ENCODE measurements around the gene PLA2G1B.

The PLA2G1B gene

GRCh38 chr12:120350576-120351350 is 23.2 kb upstream of the PLA2G1B start:
- no peak overlapping the region for H3K4me3 ChIP-seq (ENCODE audit: low read depth, low read length)
- no peak for DNase-seq (ENCODE audit: low read depth)
- TF ChIP-seq CTCF (IDR thresholded peaks at IDR 0.05; ENCODE audit: low read depth, low read length, missing control alignments) = no peak

- TF ChIP-seq CTCF (IDR thresholded peaks at IDR 0.05; ENCODE audit: low read depth, low read length, missing control alignments) = no peak
These were observed 20.2 kb upstream of the PLA2G1B start for GRCh38 chr12:120347766-120348165.

GRCh38 chr12:120346681-120347080 is 19.1 kb upstream of the PLA2G1B start:
- H3K4me3 ChIP-seq (ENCODE audit: low read depth, low read length) = no peak overlapping the region
- no peak for TF ChIP-seq CTCF (IDR thresholded peaks at IDR 0.05; ENCODE audit: low read depth, low read length, missing control alignments)
- DNase-seq (ENCODE audit: low read depth) = no peak

More at GRCh38 chr12:120347766-120348165, 20.2 kb upstream of the PLA2G1B start:
- no peak for DNase-seq (ENCODE audit: low read depth)
- no peak overlapping the region for H3K4me3 ChIP-seq (ENCODE audit: low read depth, low read length)

GRCh38 chr12:120346031-120346430 is 18.5 kb upstream of the PLA2G1B start:
- no peak for DNase-seq (ENCODE audit: low read depth)
- no peak overlapping the region for H3K4me3 ChIP-seq (ENCODE audit: low read depth, low read length)
- TF ChIP-seq CTCF (IDR thresholded peaks at IDR 0.05; ENCODE audit: low read depth, low read length, missing control alignments) = no peak

- no peak for DNase-seq (ENCODE audit: low read depth)
- no peak for TF ChIP-seq CTCF (IDR thresholded peaks at IDR 0.05; ENCODE audit: low read depth, low read length, missing control alignments)
- H3K4me3 ChIP-seq (ENCODE audit: low read depth, low read length) = no peak overlapping the region
These were observed 16.1 kb upstream of the PLA2G1B start for GRCh38 chr12:120343692-120344091.

- no peak for TF ChIP-seq CTCF (IDR thresholded peaks at IDR 0.05; ENCODE audit: low read depth, low read length, missing control alignments)
- no peak for DNase-seq (ENCODE audit: low read depth)
- no peak overlapping the region for H3K4me3 ChIP-seq (ENCODE audit: low read depth, low read length)
These were observed 15.5 kb upstream of the PLA2G1B start for GRCh38 chr12:120343039-120343537.
